Measurements from ENCODE around the gene RIC1.

- TF ChIP-seq CTCF (IDR thresholded peaks at IDR 0.05) (no peak), EP300 (IDR thresholded peaks at IDR 0.05) (no peak), POLR2AphosphoS5 (IDR thresholded peaks at IDR 0.05) (no peak), POLR2A (IDR thresholded peaks at IDR 0.05) (no peak)
Observed at GRCh38 chr9:5671711-5672353, 42.9 kb downstream of the RIC1 start.

All from upper lobe of left lung (tissue), 4 donors.